OCI-LY7 (cell line): ENCODE data around the gene ZNF672. TPM values are rescaled to one million over a fixed set of nuclear protein-coding genes. Genes with fewer than 3 reads are reported as not detected.

Source experiments
- BruUV-seq: library from RNA; stranded (reverse); fragments of 400-500 nt; replicated peaks from 2 replicates; lab custom pipeline; 2021; lab: Mats Ljungman, UMichigan
- CTCF ChIA-PET: fragments of 300-600 bp; sonication (Branson Sonifier 250); formaldehyde crosslinking; loops from one replicate; lab custom pipeline; 2022; ENCODE audit warnings: antibody characterized with exemption; ENCODE audit not compliant: unreplicated experiment; lab: Charles Lee
- POLR2A ChIA-PET: fragments of 300-600 bp; sonication (Branson Sonifier 250); formaldehyde crosslinking; loops from one replicate; lab custom pipeline; 2022; ENCODE audit warnings: antibody characterized with exemption; lab: Charles Lee
- DNase-seq: peaks from one replicate; pipeline ENCODE4 v3.0.0-alpha.2; 2015; ENCODE audit warnings: low spot score
- H2AFZ ChIP-seq: fragments of 200-600 bp; sonication (generic), shearing (Covaris generic); 2 replicates; pipeline ENCODE4 v1.6.1; 2014; ENCODE audit warnings: mild to moderate bottlenecking, antibody characterized with exemption, low read length, moderate library complexity
- H3K27ac ChIP-seq: fragments of 200-600 bp; sonication (generic); 2 replicates; pipeline ENCODE4 v1.5.1; 2014; ENCODE audit warnings: mixed run types, low read depth, mild to moderate bottlenecking, moderate library complexity, low read length, inconsistent platforms; ENCODE audit not compliant: poor library complexity, severe bottlenecking
- H3K36me3 ChIP-seq: fragments of 200-600 bp; sonication (generic); 2 replicates; pipeline ENCODE4 v1.6.1; 2014; ENCODE audit warnings: mild to moderate bottlenecking, antibody characterized with exemption, low read length, moderate library complexity, mixed read lengths; ENCODE audit not compliant: insufficient read depth
- H3K4me1 ChIP-seq: fragments of 200-600 bp; sonication (generic); 2 replicates; pipeline ENCODE4 v1.5.1; 2014; ENCODE audit warnings: mild to moderate bottlenecking, low read length; ENCODE audit not compliant: insufficient read depth, poor library complexity, severe bottlenecking
- H3K4me2 ChIP-seq: fragments of 200-600 bp; sonication (generic); 2 replicates; pipeline ENCODE4 v1.6.1; 2014; ENCODE audit warnings: mild to moderate bottlenecking, low read length
- H3K4me3 ChIP-seq: fragments of 200-600 bp; sonication (generic); 2 replicates; pipeline ENCODE4 v1.5.1; 2014; ENCODE audit warnings: mild to moderate bottlenecking, low read depth, low read length; ENCODE audit not compliant: poor library complexity, severe bottlenecking
- H3K79me2 ChIP-seq: fragments of 200-600 bp; sonication (generic); 2 replicates; pipeline ENCODE4 v1.6.1; 2016; ENCODE audit warnings: low read depth, mild to moderate bottlenecking, low read length, moderate library complexity, mixed read lengths; ENCODE audit not compliant: insufficient read depth
- H3K9me2 ChIP-seq: fragments of 200-600 bp; sonication (generic); 2 replicates; pipeline ENCODE4 v1.6.1; 2016; ENCODE audit warnings: mild to moderate bottlenecking, low read length, mixed read lengths; ENCODE audit not compliant: insufficient read depth
- H3K9me3 ChIP-seq: fragments of 200-600 bp; sonication (generic); 2 replicates; pipeline ENCODE4 v1.6.1; 2014; ENCODE audit warnings: mild to moderate bottlenecking, mixed run types, low read length, mixed read lengths
- H4K20me1 ChIP-seq: fragments of 200-600 bp; sonication (generic); 2 replicates; pipeline ENCODE4 v1.6.1; 2014; ENCODE audit warnings: mild to moderate bottlenecking, antibody characterized with exemption, low read length, moderate library complexity, mixed read lengths; ENCODE audit not compliant: insufficient read depth
- CTCF ChIP-seq: fragments of 200-600 bp; sonication (generic); conservative IDR thresholded peaks from 2 replicates; pipeline ENCODE4 v1.5.1; 2014; ENCODE audit warnings: mild to moderate bottlenecking, antibody characterized with exemption, low read length, moderate library complexity, mixed read lengths
- EZH2phosphoT487 ChIP-seq: fragments of 200-600 bp; sonication (generic); IDR thresholded peaks from 2 replicates; pipeline ENCODE4 v1.6.1; 2018; ENCODE audit warnings: low read depth, borderline replicate concordance, mild to moderate bottlenecking, mixed run types, antibody characterized with exemption, low read length, moderate library complexity, mixed read lengths
- intact Hi-C: fragments of 100-400 bp; cut with micrococcal nuclease; formaldehyde crosslinking; loops from one replicate; pipeline ENCODE4 v1.10.0; 2022; ENCODE audit not compliant: unreplicated experiment
- total RNA-seq, 2 experiments: library from RNA; depleted of rRNA in 1 of 2; stranded (reverse); fragments of >200 nt in 1 of 2; shearing (Covaris generic) in 1 of 2; gene quantifications; 2 replicates each; pipeline ENCODE4 v1.2.3, GENCODE V29; 2014 to 2022

The ZNF672 gene
- total RNA-seq, 2 experiments from 2014 or later, result 52.7 to 56.1 TPM

- TF ChIP-seq EZH2phosphoT487, result no peak
- TF ChIP-seq CTCF, result no peak
- no peak for DNase-seq
- H4K20me1 ChIP-seq, result no peaks in the 10 kb centered on the region
- peaks cover 100% of the 10 kb centered on the region for H3K36me3 ChIP-seq
- no peak overlapping the region for H3K4me3 ChIP-seq
- H3K9me2 ChIP-seq, result no peaks in the 10 kb centered on the region
- H3K4me1 ChIP-seq, result peaks cover 9% of the 10 kb centered on the region
- no peak overlapping the region for H2AFZ ChIP-seq
- no TSS peak for BruUV-seq
- no peak overlapping the region for H3K4me2 ChIP-seq
- no peaks in the 10 kb centered on the region for H3K9me3 ChIP-seq
- ChIA-PET CTCF (no interaction called here), POLR2A (interaction anchor here (0.6 to 1.1 kb wide), 2 partner anchors 10 to 45 kb away, joined by 3 read pairs; no protein-coding TSS in a partner anchor)
- no peaks in the 10 kb centered on the region for H3K79me2 ChIP-seq
- intact Hi-C loops, result no loop called here
- no peak overlapping the region for H3K27ac ChIP-seq
Observed at GRCh38 chr1:248849637-248850036, 11.6 kb downstream of the ZNF672 start.

GRCh38 chr1:248850124-248850523 is 12.1 kb downstream of the ZNF672 start:
- no peak for TF ChIP-seq CTCF
- no peak for TF ChIP-seq EZH2phosphoT487
- no peak overlapping the region for H3K4me2 ChIP-seq
- ChIA-PET POLR2A (interaction anchor here (1.1 to 1.2 kb wide), 2 partner anchors 10 to 14 kb away, joined by 3 to 4 read pairs; no protein-coding TSS in a partner anchor), CTCF (no interaction called here)
- no peaks in the 10 kb centered on the region for H3K79me2 ChIP-seq
- no peak overlapping the region for H3K4me3 ChIP-seq
- BruUV-seq, result no TSS peak
- H2AFZ ChIP-seq, result no peak overlapping the region
- no peaks in the 10 kb centered on the region for H3K9me2 ChIP-seq
- no peak overlapping the region for H3K27ac ChIP-seq
- no peak for DNase-seq
- peaks cover 100% of the 10 kb centered on the region for H3K36me3 ChIP-seq
- H3K9me3 ChIP-seq, result no peaks in the 10 kb centered on the region
- no peaks in the 10 kb centered on the region for H4K20me1 ChIP-seq
- H3K4me1 ChIP-seq, result peaks cover 9% of the 10 kb centered on the region
- intact Hi-C loops, result no loop called here

- Histone ChIP-seq H4K20me1 (no peaks in the 10 kb centered on the region), H3K36me3 (peaks cover 100% of the 10 kb centered on the region), H3K9me3 (no peaks in the 10 kb centered on the region), H3K27ac (no peak overlapping the region), H2AFZ (no peak overlapping the region), H3K4me2 (no peak overlapping the region), H3K9me2 (no peaks in the 10 kb centered on the region), H3K4me1 (peaks cover 9% of the 10 kb centered on the region), H3K79me2 (no peaks in the 10 kb centered on the region), H3K4me3 (no peak overlapping the region)
- no peak for DNase-seq
- intact Hi-C loops, result no loop called here
- no TSS peak for BruUV-seq
- TF ChIP-seq EZH2phosphoT487, result no peak
- TF ChIP-seq CTCF, result no peak
- CTCF ChIA-PET, result no interaction called here
- POLR2A ChIA-PET, result interaction anchor here (0.5 to 1.2 kb wide), 3 partner anchors 8 to 47 kb away, joined by 3 to 4 read pairs (median 4); no protein-coding TSS in a partner anchor
Observed at GRCh38 chr1:248850536-248851251, 12.7 kb downstream of the ZNF672 start.
